MM.1S (cell line): ENCODE results near the gene POPDC3.

ENCODE experiments used
- DNase-seq: peaks from one replicate; pipeline ENCODE4 v3.0.0-alpha.2; 2015
- H2AFZ ChIP-seq: fragments of 300-600 bp; sonication (generic); 2 replicates; pipeline ENCODE4 v1.6.0; 2016; ENCODE audit warnings: antibody characterized with exemption, low read length
- H3F3A ChIP-seq: fragments of 300-600 bp; sonication (generic); 2 replicates; pipeline ENCODE4 v1.6.1; 2016; ENCODE audit warnings: mild to moderate bottlenecking, antibody characterized with exemption, low read length, moderate library complexity, mixed read lengths; ENCODE audit not compliant: insufficient read depth
- H3K27ac ChIP-seq: fragments of 300-600 bp; sonication (generic); 2 replicates; pipeline ENCODE4 v1.5.1; 2016; ENCODE audit warnings: mild to moderate bottlenecking, low read length
- H3K27me3 ChIP-seq: fragments of 300-600 bp; sonication (generic); replicated peaks from 2 replicates; pipeline ENCODE4 v1.6.0; 2016; ENCODE audit warnings: low read length; ENCODE audit not compliant: insufficient read depth
- H3K36me3 ChIP-seq: fragments of 300-600 bp; sonication (generic); replicated peaks from 2 replicates; pipeline ENCODE4 v1.6.1; 2016; ENCODE audit warnings: mild to moderate bottlenecking, low read length, mixed read lengths; ENCODE audit not compliant: insufficient read depth
- H3K4me1 ChIP-seq: fragments of 300-600 bp; sonication (generic); 2 replicates; pipeline ENCODE4 v1.6.1; 2016; ENCODE audit warnings: low read length, mixed read lengths
- H3K4me2 ChIP-seq: fragments of 300-600 bp; sonication (generic); 2 replicates; pipeline ENCODE4 v1.6.0; 2016; ENCODE audit warnings: low read depth, low read length
- H3K4me3 ChIP-seq: fragments of 300-600 bp; sonication (generic); 2 replicates; pipeline ENCODE4 v1.5.1; 2016; ENCODE audit warnings: low read length, mixed read lengths
- H3K79me2 ChIP-seq: fragments of 300-600 bp; sonication (generic); 2 replicates; pipeline ENCODE4 v1.6.1; 2016; ENCODE audit warnings: mixed run types, low read length, mixed read lengths
- H3K9ac ChIP-seq: fragments of 300-600 bp; sonication (generic); 2 replicates; pipeline ENCODE4 v1.6.1; 2016; ENCODE audit warnings: low read length, mixed read lengths
- H3K9me2 ChIP-seq: fragments of 300-600 bp; sonication (generic); replicated peaks from 2 replicates; pipeline ENCODE4 v1.6.1; 2016; ENCODE audit warnings: mild to moderate bottlenecking, low read length, mixed read lengths; ENCODE audit not compliant: insufficient read depth
- H3K9me3 ChIP-seq: fragments of 300-600 bp; sonication (generic); replicated peaks from 2 replicates; pipeline ENCODE4 v1.6.1; 2016; ENCODE audit warnings: mild to moderate bottlenecking, low read length, mixed read lengths; ENCODE audit not compliant: insufficient read depth
- H4K20me1 ChIP-seq: fragments of 300-600 bp; sonication (generic); 2 replicates; pipeline ENCODE4 v1.6.1; 2016; ENCODE audit warnings: mild to moderate bottlenecking, low read length, moderate library complexity, mixed read lengths; ENCODE audit not compliant: insufficient read depth
- CTCF ChIP-seq: fragments of 300-600 bp; sonication (generic); IDR thresholded peaks from 2 replicates; pipeline ENCODE4 v1.5.1; 2016; ENCODE audit warnings: antibody characterized with exemption, low read length, mixed read lengths
- EZH2 ChIP-seq: fragments of 300-600 bp; sonication (generic); optimal IDR thresholded peaks from 2 replicates; pipeline ENCODE3; 2017; ENCODE audit warnings: low read depth, mild to moderate bottlenecking, antibody characterized with exemption, low read length, mixed read lengths
- EZH2phosphoT487 ChIP-seq: fragments of 300-600 bp; sonication (generic); IDR thresholded peaks from 2 replicates; pipeline ENCODE4 v1.6.1; 2018; ENCODE audit warnings: antibody characterized with exemption, low read length

Gene POPDC3

GRCh38 chr6:105189026-105189820 is 9.4 kb upstream of the POPDC3 start:
- no peak overlapping the region for H3K4me2 ChIP-seq
- DNase-seq: no peak
- no peak overlapping the region for H3K4me3 ChIP-seq
- H3K79me2 ChIP-seq: no peaks in the 10 kb centered on the region
- no peak overlapping the region for H3K27ac ChIP-seq
- no peaks in the 10 kb centered on the region for H3K27me3 ChIP-seq
- no peak overlapping the region for H3K9ac ChIP-seq
- no peaks in the 10 kb centered on the region for H3K36me3 ChIP-seq
- H3K9me3 ChIP-seq: no peaks in the 10 kb centered on the region
- H3K4me1 ChIP-seq: no peaks in the 10 kb centered on the region
- H4K20me1 ChIP-seq: no peaks in the 10 kb centered on the region
- TF ChIP-seq EZH2phosphoT487 (no peak), EZH2 (no peak), CTCF (no peak)
- H3F3A ChIP-seq: no peaks in the 10 kb centered on the region
- no peaks in the 10 kb centered on the region for H3K9me2 ChIP-seq
- no peak overlapping the region for H2AFZ ChIP-seq

GRCh38 chr6:105188251-105188650 is 8.4 kb upstream of the POPDC3 start:
- TF ChIP-seq EZH2phosphoT487 (no peak), CTCF (no peak), EZH2 (no peak)
- Histone ChIP-seq H3K9ac (no peak overlapping the region), H3K36me3 (no peaks in the 10 kb centered on the region), H4K20me1 (no peaks in the 10 kb centered on the region), H3F3A (no peaks in the 10 kb centered on the region), H3K9me2 (no peaks in the 10 kb centered on the region), H3K27ac (no peak overlapping the region), H3K79me2 (no peaks in the 10 kb centered on the region), H3K9me3 (no peaks in the 10 kb centered on the region), H3K4me1 (no peaks in the 10 kb centered on the region), H3K27me3 (no peaks in the 10 kb centered on the region), H3K4me2 (no peak overlapping the region), H3K4me3 (no peak overlapping the region), H2AFZ (no peak overlapping the region)
- DNase-seq: no peak

GRCh38 chr6:105186576-105186975 is 6.8 kb upstream of the POPDC3 start:
- no peak overlapping the region for H3K4me2 ChIP-seq
- H3K79me2 ChIP-seq: no peaks in the 10 kb centered on the region
- no peaks in the 10 kb centered on the region for H4K20me1 ChIP-seq
- no peaks in the 10 kb centered on the region for H3K36me3 ChIP-seq
- H3F3A ChIP-seq: no peaks in the 10 kb centered on the region
- TF ChIP-seq CTCF (no peak), EZH2phosphoT487 (no peak), EZH2 (no peak)
- H3K4me1 ChIP-seq: no peaks in the 10 kb centered on the region
- no peak overlapping the region for H3K27ac ChIP-seq
- H3K9me2 ChIP-seq: no peaks in the 10 kb centered on the region
- H3K27me3 ChIP-seq: no peaks in the 10 kb centered on the region
- H3K4me3 ChIP-seq: no peak overlapping the region
- H2AFZ ChIP-seq: no peak overlapping the region
- no peak overlapping the region for H3K9ac ChIP-seq
- H3K9me3 ChIP-seq: no peaks in the 10 kb centered on the region
- no peak for DNase-seq
